Common myeloid progenitor, CD34-positive (primary cell): ENCODE data around the gene DNAJA4.

ENCODE experiments used
- CTCF ChIA-PET: fragments of 350-600 bp; sonication (Branson Sonifier 250); formaldehyde crosslinking; loops from one replicate; lab custom pipeline; 2021; ENCODE audit warnings: antibody characterized with exemption; lab: Charles Lee
- POLR2A ChIA-PET: fragments of 350-600 bp; sonication (Branson Sonifier 250); formaldehyde crosslinking; loops from one replicate; lab custom pipeline; 2021; ENCODE audit warnings: antibody characterized with exemption; lab: Charles Lee
- DNase-seq, 3 donors: peaks; one replicate each; pipeline versions ENCODE4 v3.0.0 to v3.0.0-alpha.2; 2013
- H3K27ac ChIP-seq, 2 experiments: 1 replicate in 1 of 2; 2 replicates in 1 of 2; pipeline ENCODE4 v1.7.0; 2013; ENCODE audit warnings: inconsistent platforms in 2 of 2, low read length in 2 of 2, mild to moderate bottlenecking in 2 of 2, low read depth in 1 of 2, moderate library complexity in 1 of 2; ENCODE audit not compliant: severe bottlenecking in 2 of 2, insufficient read depth in 1 of 2, poor library complexity in 1 of 2
- H3K27me3 ChIP-seq, 5 experiments: replicated peaks in 2 of 5; 1 replicate in 3 of 5; 2 replicates in 2 of 5; pipeline versions ENCODE4 v1.6.1 to v1.7.0; 2013; ENCODE audit warnings: low read length in 4 of 5, mild to moderate bottlenecking in 2 of 5, moderate library complexity in 2 of 5, inconsistent platforms in 1 of 5; ENCODE audit not compliant: insufficient read depth in 5 of 5, control insufficient read depth in 4 of 5
- H3K36me3 ChIP-seq, 4 experiments: 1 replicate in 2 of 4; 2 replicates in 2 of 4; pipeline versions ENCODE4 v1.6.1 to v1.7.0; 2013; ENCODE audit warnings: low read length in 3 of 4, control low read depth in 1 of 4, mild to moderate bottlenecking in 1 of 4; ENCODE audit not compliant: control insufficient read depth in 4 of 4, insufficient read depth in 4 of 4
- H3K4me1 ChIP-seq, 4 experiments: 1 replicate in 3 of 4; 2 replicates in 1 of 4; pipeline versions ENCODE4 v1.6.1 to v1.7.1; 2013; ENCODE audit warnings: low read length in 3 of 4, mild to moderate bottlenecking in 3 of 4, control low read depth in 1 of 4, inconsistent platforms in 1 of 4, moderate library complexity in 1 of 4; ENCODE audit not compliant: control insufficient read depth in 4 of 4, insufficient read depth in 4 of 4; ENCODE audit errors: control extremely low read depth in 1 of 4
- H3K4me3 ChIP-seq, 7 experiments: 1 replicate in 4 of 7; 2 replicates in 3 of 7; pipeline versions ENCODE4 v1.5.1 to v1.7.0; 2013; ENCODE audit warnings: mild to moderate bottlenecking in 7 of 7, low read length in 6 of 7, moderate library complexity in 6 of 7, inconsistent platforms in 2 of 7, low read depth in 2 of 7, control low read depth in 1 of 7; ENCODE audit not compliant: insufficient read depth in 4 of 7, control insufficient read depth in 1 of 7; ENCODE audit errors: extremely low read depth in 1 of 7
- H3K9me3 ChIP-seq, 5 experiments: 1 replicate in 4 of 5; 2 replicates in 1 of 5; pipeline versions ENCODE4 v1.6.1 to v1.7.1; 2013; ENCODE audit warnings: low read length in 4 of 5, mild to moderate bottlenecking in 2 of 5, inconsistent platforms in 1 of 5, low read depth in 1 of 5, moderate library complexity in 1 of 5; ENCODE audit not compliant: control insufficient read depth in 4 of 5, insufficient read depth in 2 of 5; ENCODE audit errors: control extremely low read depth in 1 of 5
- WGBS: methylation state at CpG from one replicate; pipeline ENCODE4 v1.1.5; 2013; ENCODE audit not compliant: insufficient coverage; 5-methylcytosine and 5-hydroxymethylcytosine counted together

Gene DNAJA4

DNA sequence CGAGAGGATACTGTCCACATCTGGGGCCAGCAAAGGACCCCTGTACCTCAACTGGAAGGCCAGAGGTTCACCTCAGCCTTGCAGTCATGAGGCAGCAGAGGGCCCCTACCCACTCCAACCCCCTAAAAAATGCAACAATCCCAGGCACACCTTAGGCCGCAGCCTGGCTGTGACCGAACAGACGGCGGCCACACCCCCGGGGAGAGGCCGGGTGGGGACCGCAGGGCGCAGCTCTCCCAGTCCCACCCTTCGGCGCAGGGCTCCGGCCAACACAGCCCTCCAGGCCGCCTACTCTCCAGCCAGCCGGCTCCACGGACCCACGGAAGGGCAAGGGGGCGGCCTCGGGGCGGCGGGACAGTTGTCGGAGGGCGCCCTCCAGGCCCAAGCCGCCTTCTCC is 457 bp upstream of the DNAJA4 start:
- ChIA-PET POLR2A (interaction anchor here (0.5 to 1.2 kb wide), 2 partner anchors 36 to 115 kb away, joined by 4 to 6 read pairs; partner anchors contain the start of genes IDH3A and SKIC8), CTCF (no interaction called here)
- no peaks in the 10 kb centered on the region for H3K9me3 ChIP-seq
- H3K27ac ChIP-seq = no peak overlapping the region
- peaks cover 0 to 5% (median 0%) of the 10 kb centered on the region in 5 experiments for H3K27me3 ChIP-seq
- H3K36me3 ChIP-seq = no peaks in the 10 kb centered on the region
- peaks cover 0 to 13% (median 8%) of the 10 kb centered on the region in 4 experiments for H3K4me1 ChIP-seq
- peak overlapping the region in 5 of 7 experiments; percentile 28 to 66 (median 43) for H3K4me3 ChIP-seq
- WGBS = 93% methylated on average over 14 of the region's 23 CpGs
- DNase-seq = no peak

DNA sequence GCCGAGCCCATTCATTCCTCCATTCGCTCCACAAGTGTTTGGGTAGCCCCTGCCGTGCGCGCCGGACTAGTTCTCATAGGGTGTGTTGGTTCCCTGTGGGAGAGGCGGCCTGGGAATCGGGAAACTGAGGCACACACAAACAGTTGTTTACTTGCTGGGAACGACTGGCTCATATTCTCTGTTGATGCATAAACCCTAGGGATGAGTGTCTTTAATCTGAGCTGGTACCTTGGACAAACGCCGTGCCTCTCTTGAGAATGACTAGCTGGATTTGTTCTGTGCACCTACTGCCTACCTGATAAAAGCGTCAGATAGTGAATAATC is 737 bp downstream of the DNAJA4 start:
- Histone ChIP-seq H3K4me1 (peaks cover 0 to 13% (median 8%) of the 10 kb centered on the region in 4 experiments), H3K4me3 (peak overlapping the region in 6 of 7 experiments; percentile 48 to 81 (median 69)), H3K9me3 (no peaks in the 10 kb centered on the region), H3K27me3 (peaks cover 0 to 5% (median 0%) of the 10 kb centered on the region in 5 experiments), H3K36me3 (no peaks in the 10 kb centered on the region), H3K27ac (no peak overlapping the region)
- POLR2A ChIA-PET = interaction anchor here (0.6 to 1.3 kb wide), 3 partner anchors 11 to 361 kb away, joined by 3 to 4 read pairs (median 3); no protein-coding TSS in a partner anchor
- WGBS = 66% methylated on average over 12 of the region's 12 CpGs
- CTCF ChIA-PET = interaction anchor here (0.5 to 2.5 kb wide), 5 partner anchors 11 to 87 kb away, joined by 3 to 14 read pairs (median 3); no protein-coding TSS in a partner anchor
- DNase-seq = no peak

DNA sequence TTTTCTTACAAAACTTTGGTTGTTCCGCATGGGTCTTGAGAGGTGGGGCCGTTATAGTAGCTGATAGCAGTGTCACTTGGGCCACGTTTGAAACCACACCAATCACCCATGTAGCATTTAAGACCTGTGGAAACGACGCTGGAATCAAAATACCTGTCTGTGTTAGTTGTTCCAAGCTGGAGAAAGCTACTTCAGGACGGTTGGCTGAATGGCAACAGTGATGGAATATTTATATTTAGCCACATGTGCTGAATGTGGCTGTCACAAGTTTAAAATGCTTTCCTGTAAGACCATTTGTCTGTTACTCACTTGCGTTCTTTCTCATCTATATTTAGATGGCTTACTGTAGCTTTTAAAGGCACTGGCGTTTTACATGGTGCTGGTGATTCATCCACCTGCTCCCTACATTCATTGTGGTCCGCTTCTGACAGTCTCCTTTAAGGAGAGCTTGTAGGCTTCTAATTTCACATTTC is 1.4 kb downstream of the DNAJA4 start:
- no peak overlapping the region for H3K4me3 ChIP-seq

DNA sequence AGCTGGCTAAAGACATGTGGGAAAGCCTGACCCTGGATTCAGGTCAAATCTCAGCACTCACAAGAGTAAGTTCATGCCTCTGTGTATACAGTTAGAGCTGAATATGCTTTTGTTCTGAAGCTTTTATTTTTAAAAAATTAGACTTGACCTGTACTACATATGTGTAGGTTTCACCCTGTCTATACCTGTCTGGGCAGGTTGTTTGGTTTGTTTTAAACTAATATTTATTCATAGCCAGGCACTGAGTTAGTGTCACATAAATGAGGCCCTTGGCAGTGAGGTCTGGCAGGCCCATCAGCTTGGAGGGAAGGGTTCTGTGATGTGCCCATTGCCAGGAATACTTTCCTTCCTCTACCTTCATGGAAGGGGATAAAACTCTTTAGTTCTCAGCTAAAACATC is 1.9 kb downstream of the DNAJA4 start:
- Histone ChIP-seq H3K36me3 (no peaks in the 10 kb centered on the region), H3K27ac (no peak overlapping the region), H3K9me3 (no peaks in the 10 kb centered on the region), H3K27me3 (peaks cover 0 to 5% (median 0%) of the 10 kb centered on the region in 5 experiments), H3K4me1 (peaks cover 0 to 13% (median 8%) of the 10 kb centered on the region in 4 experiments), H3K4me3 (no peak overlapping the region)
- DNase-seq = no peak
- ChIA-PET POLR2A (interaction anchor here (0.7 kb wide), 1 partner anchor 33 kb away, joined by 3 read pairs; the partner anchor contains the start of gene SKIC8), CTCF (interaction anchor here (1.0 to 2.5 kb wide), 8 partner anchors 9 to 88 kb away, joined by 3 to 14 read pairs (median 3); no protein-coding TSS in a partner anchor)

More for the DNA sequence above, 1.4 kb downstream of the DNAJA4 start:
- Histone ChIP-seq H3K36me3 (no peaks in the 10 kb centered on the region), H3K9me3 (no peaks in the 10 kb centered on the region), H3K27me3 (peaks cover 0 to 5% (median 0%) of the 10 kb centered on the region in 5 experiments), H3K27ac (no peak overlapping the region), H3K4me1 (peaks cover 0 to 13% (median 8%) of the 10 kb centered on the region in 4 experiments)
- ChIA-PET POLR2A (interaction anchor here (0.6 kb wide), 1 partner anchor 360 kb away, joined by 3 read pairs; no protein-coding TSS in a partner anchor), CTCF (interaction anchor here (0.5 to 2.5 kb wide), 11 partner anchors 8 to 1078 kb away, joined by 3 to 14 read pairs (median 3); no protein-coding TSS in a partner anchor)
- no peak for DNase-seq
- WGBS = 92% methylated on average over 9 of the region's 9 CpGs

DNA sequence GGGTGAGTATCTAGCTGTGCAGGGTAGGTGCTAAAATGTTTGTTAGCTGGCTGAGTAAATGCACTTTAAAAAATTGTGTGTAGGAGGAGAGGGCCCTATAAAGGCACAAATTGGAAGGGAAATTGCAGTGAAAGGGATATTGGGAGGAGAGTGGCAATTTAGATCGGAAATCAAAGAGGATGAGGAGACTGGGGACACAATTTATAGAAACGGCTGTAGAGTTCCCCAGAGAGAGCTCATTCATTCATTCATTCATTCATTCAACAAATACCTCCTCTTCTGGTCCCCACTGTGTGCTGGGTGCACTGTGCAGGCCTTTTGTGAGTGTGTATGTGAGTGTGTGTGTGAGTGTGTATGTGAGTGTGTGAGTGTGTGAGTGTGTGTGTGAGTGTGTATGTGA is 2.4 kb downstream of the DNAJA4 start:
- Histone ChIP-seq H3K9me3 (no peaks in the 10 kb centered on the region), H3K36me3 (peaks cover 0 to 4% (median 0%) of the 10 kb centered on the region in 4 experiments), H3K27me3 (peaks cover 0 to 5% (median 0%) of the 10 kb centered on the region in 5 experiments), H3K4me3 (no peak overlapping the region), H3K27ac (no peak overlapping the region), H3K4me1 (peaks cover 0 to 13% (median 8%) of the 10 kb centered on the region in 4 experiments)
- no CpG with 5 or more reads among the region's 2 CpGs for WGBS
- no peak for DNase-seq
- POLR2A ChIA-PET = interaction anchor here (0.7 kb wide), 1 partner anchor 33 kb away, joined by 3 read pairs; the partner anchor contains the start of gene SKIC8
- CTCF ChIA-PET = interaction anchor here (0.5 to 2.5 kb wide), 7 partner anchors 9 to 257 kb away, joined by 3 to 14 read pairs (median 3); no protein-coding TSS in a partner anchor

DNA sequence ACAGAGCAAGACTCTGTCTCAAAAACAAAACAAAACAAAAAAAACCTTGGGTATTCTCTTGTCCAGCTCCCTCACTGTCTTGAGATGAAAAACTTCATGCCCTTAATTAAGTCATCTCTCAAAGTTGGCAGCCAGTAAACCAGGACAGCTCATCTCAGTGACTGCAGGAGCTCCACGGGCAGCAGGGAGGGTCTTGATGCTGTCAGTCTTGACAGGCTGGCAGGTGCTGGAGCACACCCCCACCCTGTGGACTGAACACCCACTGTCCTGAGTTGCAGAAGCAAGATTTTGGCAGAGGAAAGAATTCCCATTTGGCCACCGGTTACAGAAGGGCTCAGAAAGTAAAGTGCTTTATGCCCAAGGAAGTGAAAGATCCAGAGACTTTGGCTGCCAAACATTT is 8.0 kb downstream of the DNAJA4 start:
- Histone ChIP-seq H3K4me1 (peaks cover 0 to 6% (median 0%) of the 10 kb centered on the region in 4 experiments), H3K27ac (no peak overlapping the region), H3K27me3 (no peaks in the 10 kb centered on the region), H3K4me3 (no peak overlapping the region), H3K36me3 (peaks cover 0 to 16% (median 6%) of the 10 kb centered on the region in 4 experiments), H3K9me3 (no peaks in the 10 kb centered on the region)
- ChIA-PET CTCF (no interaction called here), POLR2A (no interaction called here)
- DNase-seq = no peak
- 100% methylated on average over 2 of the region's 2 CpGs for WGBS

DNA sequence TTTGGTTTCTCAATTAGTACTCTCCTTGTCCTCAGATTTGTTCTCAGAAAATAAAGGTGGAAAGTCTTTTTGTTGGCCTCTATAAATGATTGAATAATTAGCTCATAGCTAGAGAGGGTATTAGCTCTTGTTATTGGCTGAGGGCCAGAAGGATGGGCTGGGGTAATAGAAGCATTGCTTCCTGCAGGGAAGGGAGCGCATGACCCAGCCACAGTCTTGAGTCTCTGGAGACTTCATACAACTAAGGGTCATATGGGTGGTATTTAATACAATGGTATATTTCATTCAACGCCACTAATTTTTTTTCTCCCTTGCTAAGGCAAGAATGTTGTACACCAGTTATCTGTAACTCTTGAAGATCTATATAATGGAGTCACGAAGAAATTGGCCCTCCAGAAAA is 8.4 kb downstream of the DNAJA4 start:
- WGBS = 100% methylated on average over 1 of the region's 3 CpGs
- peaks cover 0 to 16% (median 9%) of the 10 kb centered on the region in 4 experiments for H3K36me3 ChIP-seq

More for the DNA sequence above, 8.4 kb downstream of the DNAJA4 start:
- ChIA-PET POLR2A (interaction anchor here (0.6 kb wide), 1 partner anchor 56 kb away, joined by 5 read pairs; no protein-coding TSS in a partner anchor), CTCF (no interaction called here)
- H3K27me3 ChIP-seq = no peaks in the 10 kb centered on the region
- peaks cover 0 to 6% (median 0%) of the 10 kb centered on the region in 4 experiments for H3K4me1 ChIP-seq
- no peak for DNase-seq
- H3K4me3 ChIP-seq = no peak overlapping the region
- no peaks in the 10 kb centered on the region for H3K9me3 ChIP-seq
- H3K27ac ChIP-seq = no peak overlapping the region
